IMR-90 (cell line): Measurements from ENCODE around the gene UGT1A10. TPM values are rescaled to one million over a fixed set of nuclear protein-coding genes. Genes with fewer than 3 reads are reported as not detected.
A peak's percentile ranks its signal among the peaks of the same experiment; 100 is the strongest.

Source experiments
- ATAC-seq: fragments of 200-7000 bp; cut with Tn5 transposase; 2 replicates; pipeline ENCODE4 v1.9.1; 2020; ENCODE audit warnings: low read depth, mild to moderate bottlenecking, moderate library complexity
- BruUV-seq: library from RNA; stranded (reverse); fragments of 400-500 nt; replicated peaks from 2 replicates; lab custom pipeline; 2021; lab: Mats Ljungman, UMichigan
- CTCF ChIA-PET: fragments of 300-600 bp; formaldehyde crosslinking; extraction: SDS; loops from one replicate; lab custom pipeline; 2021; ENCODE audit warnings: antibody characterized with exemption; lab: Yijun Ruan, JAX
- POLR2A ChIA-PET: fragments of 300-600 bp; sonication (Branson Sonifier 250); formaldehyde crosslinking; loops from one replicate; lab custom pipeline; 2022; ENCODE audit warnings: antibody characterized with exemption; ENCODE audit not compliant: unreplicated experiment; lab: Charles Lee
- DNase-seq: peaks from one replicate; pipeline ENCODE4 v3.0.0; 2013
- H2AFZ ChIP-seq: replicated peaks from 2 replicates; pipeline ENCODE3; 2013; ENCODE audit warnings: low read length, mild to moderate bottlenecking; ENCODE audit not compliant: poor library complexity
- H2AK5ac ChIP-seq: 2 replicates; pipeline ENCODE4 v1.6.1; 2013; ENCODE audit warnings: low read depth, low read length, inconsistent platforms
- H2AK9ac ChIP-seq: replicated peaks from 2 replicates; pipeline ENCODE3; 2013; ENCODE audit warnings: mild to moderate bottlenecking, low read depth, low read length, moderate library complexity; ENCODE audit not compliant: poor library complexity
- H2BK120ac ChIP-seq: 2 replicates; pipeline ENCODE4 v1.6.1; 2013; ENCODE audit warnings: low read depth, low read length, inconsistent platforms
- H2BK15ac ChIP-seq: 3 replicates; pipeline ENCODE4 v1.6.1; 2013; ENCODE audit warnings: low read depth, low read length, inconsistent platforms
- H2BK20ac ChIP-seq: 2 replicates; pipeline ENCODE4 v1.6.1; 2013; ENCODE audit warnings: low read depth, mild to moderate bottlenecking, inconsistent platforms, low read length, moderate library complexity
- H2BK5ac ChIP-seq: 2 replicates; pipeline ENCODE4 v1.6.1; 2013; ENCODE audit warnings: mild to moderate bottlenecking, low read depth, low read length, inconsistent platforms; ENCODE audit not compliant: poor library complexity, severe bottlenecking
- H3K14ac ChIP-seq: replicated peaks from 2 replicates; pipeline ENCODE4 v1.6.1; 2013; ENCODE audit warnings: low read depth, low read length, inconsistent platforms
- H3K18ac ChIP-seq: 2 replicates; pipeline ENCODE4 v1.6.1; 2013; ENCODE audit warnings: low read depth, low read length, control low read depth
- H3K23ac ChIP-seq: 2 replicates; pipeline ENCODE4 v1.6.1; 2013; ENCODE audit warnings: low read depth, low read length, inconsistent platforms
- H3K27ac ChIP-seq: 2 replicates; pipeline ENCODE4 v1.5.1; 2013; ENCODE audit warnings: mild to moderate bottlenecking, control low read depth, low read length; ENCODE audit not compliant: insufficient read depth
- H3K27me3 ChIP-seq: 2 replicates; pipeline ENCODE4 v1.6.1; 2013; ENCODE audit warnings: low read length; ENCODE audit not compliant: control insufficient read depth, insufficient read depth
- H3K36me3 ChIP-seq: 2 replicates; pipeline ENCODE4 v1.6.1; 2013; ENCODE audit warnings: low read length, mixed read lengths; ENCODE audit not compliant: control insufficient read depth, insufficient read depth
- H3K4ac ChIP-seq: 2 replicates; pipeline ENCODE4 v1.6.1; 2013; ENCODE audit warnings: low read depth, low read length, inconsistent platforms
- H3K4me1 ChIP-seq: 2 replicates; pipeline ENCODE4 v1.6.1; 2013; ENCODE audit warnings: low read length, mixed read lengths; ENCODE audit not compliant: control insufficient read depth, insufficient read depth
- H3K4me2 ChIP-seq: 2 replicates; pipeline ENCODE4 v1.6.1; 2013; ENCODE audit warnings: low read depth, mild to moderate bottlenecking, control low read depth, low read length, moderate library complexity
- H3K4me3 ChIP-seq: 2 replicates; pipeline ENCODE4 v1.5.1; 2013; ENCODE audit warnings: low read depth, mild to moderate bottlenecking, control low read depth, low read length, moderate library complexity; ENCODE audit not compliant: insufficient read depth
- H3K56ac ChIP-seq: 2 replicates; pipeline ENCODE4 v1.6.1; 2013; ENCODE audit warnings: low read length, inconsistent platforms; ENCODE audit not compliant: insufficient read depth; ENCODE audit errors: extremely low read depth
- H3K79me1 ChIP-seq, 2 experiments: 2 replicates each; pipeline ENCODE4 v1.6.1; 2013; ENCODE audit warnings: low read length in 2 of 2, inconsistent platforms in 1 of 2, low read depth in 1 of 2
- H3K9ac ChIP-seq: 2 replicates; pipeline ENCODE4 v1.6.1; 2013; ENCODE audit warnings: low read depth, low read length, control low read depth
- H3K9me1 ChIP-seq: 2 replicates; pipeline ENCODE4 v1.6.1; 2013; ENCODE audit warnings: low read length, inconsistent platforms; ENCODE audit not compliant: insufficient read depth
- H3K9me3 ChIP-seq: 2 replicates; pipeline ENCODE4 v1.6.1; 2013; ENCODE audit warnings: low read length; ENCODE audit not compliant: control insufficient read depth, insufficient read depth
- H4K20me1 ChIP-seq: 2 replicates; pipeline ENCODE4 v1.6.1; 2013; ENCODE audit warnings: low read length, inconsistent platforms; ENCODE audit not compliant: insufficient read depth
- H4K5ac ChIP-seq: 2 replicates; pipeline ENCODE4 v1.6.1; 2013; ENCODE audit warnings: mild to moderate bottlenecking, low read depth, low read length, control low read depth
- H4K8ac ChIP-seq, 2 experiments: 2 replicates each; pipeline ENCODE4 v1.6.1; 2013; ENCODE audit warnings: low read depth in 2 of 2, low read length in 2 of 2, control low read depth in 1 of 2, inconsistent platforms in 1 of 2
- H4K91ac ChIP-seq: 2 replicates; pipeline ENCODE4 v1.6.1; 2013; ENCODE audit warnings: low read depth, low read length, inconsistent platforms; ENCODE audit not compliant: insufficient read depth
- BHLHE40 ChIP-seq: fragments of 150-350 bp; IDR thresholded peaks from 2 replicates; pipeline ENCODE4 v1.6.1; 2016; ENCODE audit warnings: mild to moderate bottlenecking, low read depth, low read length
- CEBPB ChIP-seq: IDR thresholded peaks from 2 replicates; pipeline ENCODE4 v1.6.1; 2012; ENCODE audit warnings: low read depth, low read length, improper control_type of control experiment
- CHD1 ChIP-seq: IDR thresholded peaks from 2 replicates; pipeline ENCODE4 v1.6.1; 2012; ENCODE audit warnings: low read depth, low read length, improper control_type of control experiment
- ELK1 ChIP-seq: fragments of 150-350 bp; IDR thresholded peaks from 2 replicates; pipeline ENCODE4 v1.6.1; 2016; ENCODE audit warnings: low read depth, mild to moderate bottlenecking, low read length, moderate library complexity, borderline replicate concordance
- FOS ChIP-seq: fragments of 150-350 bp; IDR thresholded peaks from 2 replicates; pipeline ENCODE4 v1.6.1; 2016; ENCODE audit warnings: low read depth, low read length
- MAZ ChIP-seq: IDR thresholded peaks from 2 replicates; pipeline ENCODE4 v1.6.1; 2012; ENCODE audit warnings: low read depth, mild to moderate bottlenecking, low read length, improper control_type of control experiment, moderate library complexity, borderline replicate concordance
- MXI1 ChIP-seq: IDR thresholded peaks from 2 replicates; pipeline ENCODE4 v1.6.1; 2012; ENCODE audit warnings: low read depth, mild to moderate bottlenecking, low read length, moderate library complexity, borderline replicate concordance
- POLR2A ChIP-seq: IDR thresholded peaks from 2 replicates; pipeline ENCODE4 v1.6.1; 2012; ENCODE audit warnings: mild to moderate bottlenecking, low read depth, low read length
- SMC3 ChIP-seq: fragments of 150-350 bp; IDR thresholded peaks from 2 replicates; pipeline ENCODE4 v1.6.1; 2016; ENCODE audit warnings: low read depth, mild to moderate bottlenecking, antibody characterized with exemption, low read length, moderate library complexity
- WGBS, 2 experiments: methylation state at CpG; one replicate each; pipeline versions ENCODE4 v1.1.5 to v1.1.7; 2013; ENCODE audit warnings: missing lambda C conversion rate in 2 of 2; ENCODE audit not compliant: insufficient read length in 1 of 2; ENCODE audit errors: extremely low coverage in 2 of 2; 5-methylcytosine and 5-hydroxymethylcytosine counted together
- dilution Hi-C: fragments of 300-500 bp; cut with HindIII; formaldehyde crosslinking; loops from one replicate; pipeline ENCODE4 v1.14.3; 2018; ENCODE audit warnings: low sequenced_read_pairs; ENCODE audit not compliant: unreplicated experiment
- in situ Hi-C: fragments of 300-500 bp; cut with MboI; formaldehyde crosslinking; loops from 3 replicates; pipeline ENCODE4 v1.14.3; 2019; ENCODE audit warnings: low sequenced_read_pairs, inconsistent platforms, mixed read lengths
- intact Hi-C: fragments of 100-400 bp; cut with micrococcal nuclease; formaldehyde crosslinking; loops from 2 replicates; pipeline ENCODE4 v1.10.0; 2022
- polyA plus RNA-seq, 3 experiments: library from polyadenylated mRNA; depleted of rRNA; stranded (reverse); fragments of >200 nt; gene quantifications; 2 replicates each; pipeline ENCODE4 v1.2.3, GENCODE V29; 2012; ENCODE audit warnings: low replicate concordance in 1 of 3
- total RNA-seq: library from RNA; depleted of rRNA; stranded (reverse); fragments of >200 nt; gene quantifications from 2 replicates; pipeline ENCODE4 v1.2.3, GENCODE V29; 2012
- TF ChIP-seq, protein P1 (sequence below): conservative IDR thresholded peaks from 2 replicates; pipeline ENCODE4 v1.5.1; 2012; ENCODE audit warnings: mild to moderate bottlenecking, low read depth, low read length, improper control_type of control experiment

UGT1A10 gene
- total and polyA plus RNA-seq, 2 of the 4 experiments (the other 2 are of a cell fraction): not detected

DNA sequence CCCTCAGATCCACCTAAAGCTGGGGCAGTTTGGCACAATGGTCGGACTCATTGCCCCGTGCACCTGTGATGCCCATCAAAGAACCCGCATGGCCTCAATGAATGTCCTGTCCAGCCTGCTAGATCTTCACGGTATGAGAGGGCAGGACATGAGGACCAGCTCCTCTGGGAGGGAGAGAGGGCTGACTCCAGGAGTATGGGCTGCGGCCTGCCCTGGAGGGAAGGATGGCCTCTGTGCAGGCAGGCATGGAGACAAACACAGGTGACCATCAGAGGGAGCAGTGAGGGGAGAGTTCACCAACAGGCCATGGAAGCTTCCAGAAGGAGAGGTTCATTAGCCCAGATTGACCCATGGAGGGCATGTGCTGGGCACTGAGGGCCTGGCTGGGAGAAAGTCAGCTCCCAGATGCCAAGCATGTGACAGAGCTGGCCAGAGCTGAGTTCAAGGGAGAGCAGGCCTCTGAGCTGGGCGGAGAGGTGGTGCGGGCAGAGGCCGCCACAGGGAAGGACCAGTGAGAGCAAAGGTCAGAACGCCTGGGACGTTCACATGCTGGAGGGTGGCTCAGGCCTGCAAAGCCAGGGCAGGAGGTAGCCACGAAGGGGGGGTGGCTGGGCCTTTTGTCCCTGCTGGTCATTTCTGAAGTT, 181.9 kb downstream of the UGT1A10 start:
- no peak overlapping the region for H3K23ac ChIP-seq
- H3K4ac ChIP-seq: no peak overlapping the region
- no peak overlapping the region for H2BK20ac ChIP-seq
- H2BK120ac ChIP-seq: no peak overlapping the region
- intact Hi-C loops: no loop called here
- no peak overlapping the region for H3K9ac ChIP-seq
- no peak overlapping the region for H4K91ac ChIP-seq
- DNase-seq (no peak), ATAC-seq (0 out of 2 replicates have a peak, but pooled peaks have one; percentile 17)
- no peak overlapping the region for H2AK5ac ChIP-seq
- no peak overlapping the region for H3K14ac ChIP-seq
- 81% methylated on average over 5 of the region's 11 CpGs; no CpG with 5 or more reads in 1 of the 2 experiments for WGBS, 2 experiments
- CTCF ChIA-PET: no interaction called here
- H3K4me3 ChIP-seq: no peak overlapping the region
- no peaks in the 10 kb centered on the region for H4K20me1 ChIP-seq
- H3K18ac ChIP-seq: no peak overlapping the region
- H3K4me2 ChIP-seq: no peak overlapping the region
- no peak overlapping the region for H2AK9ac ChIP-seq
- dilution Hi-C loops: no loop called here
- POLR2A ChIA-PET: no interaction called here
- no peaks in the 10 kb centered on the region for H3K79me1 ChIP-seq
- BruUV-seq: no TSS peak
- H3K56ac ChIP-seq: no peak overlapping the region
- H3K27me3 ChIP-seq: peaks cover 7% of the 10 kb centered on the region; the same call in 1 of the 2 replicates
- no peak overlapping the region for H4K8ac ChIP-seq
- H3K4me1 ChIP-seq: no peaks in the 10 kb centered on the region
- H2BK5ac ChIP-seq: no peak overlapping the region
- no peak overlapping the region for H3K27ac ChIP-seq
- no peaks in the 10 kb centered on the region for H3K9me3 ChIP-seq
- in situ Hi-C loops: no loop called here
- no peak for TF ChIP-seq BHLHE40
- TF ChIP-seq FOS: no peak
- TF ChIP-seq MXI1: no peak
- TF ChIP-seq ELK1: no peak
- TF ChIP-seq, protein P1, sequence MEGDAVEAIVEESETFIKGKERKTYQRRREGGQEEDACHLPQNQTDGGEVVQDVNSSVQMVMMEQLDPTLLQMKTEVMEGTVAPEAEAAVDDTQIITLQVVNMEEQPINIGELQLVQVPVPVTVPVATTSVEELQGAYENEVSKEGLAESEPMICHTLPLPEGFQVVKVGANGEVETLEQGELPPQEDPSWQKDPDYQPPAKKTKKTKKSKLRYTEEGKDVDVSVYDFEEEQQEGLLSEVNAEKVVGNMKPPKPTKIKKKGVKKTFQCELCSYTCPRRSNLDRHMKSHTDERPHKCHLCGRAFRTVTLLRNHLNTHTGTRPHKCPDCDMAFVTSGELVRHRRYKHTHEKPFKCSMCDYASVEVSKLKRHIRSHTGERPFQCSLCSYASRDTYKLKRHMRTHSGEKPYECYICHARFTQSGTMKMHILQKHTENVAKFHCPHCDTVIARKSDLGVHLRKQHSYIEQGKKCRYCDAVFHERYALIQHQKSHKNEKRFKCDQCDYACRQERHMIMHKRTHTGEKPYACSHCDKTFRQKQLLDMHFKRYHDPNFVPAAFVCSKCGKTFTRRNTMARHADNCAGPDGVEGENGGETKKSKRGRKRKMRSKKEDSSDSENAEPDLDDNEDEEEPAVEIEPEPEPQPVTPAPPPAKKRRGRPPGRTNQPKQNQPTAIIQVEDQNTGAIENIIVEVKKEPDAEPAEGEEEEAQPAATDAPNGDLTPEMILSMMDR: no peak
- TF ChIP-seq CEBPB: no peak
- no peak for TF ChIP-seq CHD1
- TF ChIP-seq POLR2A: no peak
- TF ChIP-seq MAZ: no peak
- no peak for TF ChIP-seq SMC3
- H4K5ac ChIP-seq: no peak overlapping the region
- H3K36me3 ChIP-seq: no peaks in the 10 kb centered on the region
- H2BK15ac ChIP-seq: no peak overlapping the region
- peak overlapping the region; percentile 38 for H2AFZ ChIP-seq
- no peaks in the 10 kb centered on the region for H3K9me1 ChIP-seq
